Spleen (tissue), 11 donors: ENCODE data around the gene RAB1A. TPM values are rescaled to one million over a fixed set of nuclear protein-coding genes. Genes with fewer than 3 reads are reported as not detected.

Experiments
- DNase-seq: peaks from one replicate; pipeline ENCODE4 v3.0.0-alpha.2; 2020
- H3K27ac ChIP-seq, 8 donors: fragments of 200-600 bp; sonication (generic) in 7 of 8; 1 replicate in 4 of 8; 2 replicates in 4 of 8; pipeline versions ENCODE4 v1.5.0 to v1.8.0; 2016 to 2021; ENCODE audit warnings: inconsistent platforms in 4 of 8, mild to moderate bottlenecking in 4 of 8, moderate library complexity in 1 of 8
- H3K27me3 ChIP-seq, 7 donors: fragments of 200-600 bp; sonication (generic) in 6 of 7; replicated peaks in 1 of 7; 1 replicate in 4 of 7; 2 replicates in 3 of 7; pipeline versions ENCODE4 v1.5.0 to v1.8.0; 2016 to 2021; ENCODE audit warnings: inconsistent platforms in 3 of 7, mild to moderate bottlenecking in 1 of 7
- H3K36me3 ChIP-seq, 6 donors: fragments of 200-600 bp; sonication (generic) in 5 of 6; 1 replicate in 4 of 6; 2 replicates in 2 of 6; pipeline versions ENCODE4 v1.5.0 to v1.8.0; 2016 to 2021; ENCODE audit warnings: inconsistent platforms in 2 of 6
- H3K4me1 ChIP-seq, 6 donors: fragments of 200-600 bp; sonication (generic) in 5 of 6; 1 replicate in 3 of 6; 2 replicates in 3 of 6; pipeline versions ENCODE4 v1.5.0 to v1.8.0; 2016 to 2021; ENCODE audit warnings: inconsistent platforms in 3 of 6
- H3K4me3 ChIP-seq, 8 donors: fragments of 200-600 bp; sonication (generic) in 7 of 8; 1 replicate in 4 of 8; 2 replicates in 4 of 8; pipeline versions ENCODE4 v1.5.0 to v1.8.0; 2016 to 2021; ENCODE audit warnings: inconsistent platforms in 4 of 8, mild to moderate bottlenecking in 4 of 8, moderate library complexity in 2 of 8
- H3K9me3 ChIP-seq, 8 donors: fragments of 200-600 bp; sonication (generic) in 7 of 8; 1 replicate in 4 of 8; 2 replicates in 4 of 8; pipeline versions ENCODE4 v1.5.0 to v1.8.0; 2016 to 2021; ENCODE audit warnings: inconsistent platforms in 4 of 8
- CTCF ChIP-seq, 11 experiments: fragments of 200-600 bp in 7 of 11; fragments of 450-650 bp in 4 of 11; sonication (generic) in 4 of 11; IDR thresholded peaks in 8 of 11; conservative IDR thresholded peaks in 3 of 11; 1 replicate in 7 of 11; 2 replicates in 4 of 11; pipeline versions ENCODE4 v1.4.0 to v1.8.0; 2016 to 2021; ENCODE audit warnings: antibody characterized with exemption in 11 of 11, inconsistent platforms in 4 of 11, mild to moderate bottlenecking in 1 of 11
- POLR2A ChIP-seq, 3 donors: fragments of 450-650 bp; IDR thresholded peaks; one replicate each; pipeline ENCODE4 v1.5.1; 2017; ENCODE audit warnings: antibody characterized with exemption in 3 of 3, mild to moderate bottlenecking in 1 of 3
- POLR2AphosphoS5 ChIP-seq, 3 donors: sonication (generic); formaldehyde crosslinking; IDR thresholded peaks; one replicate each; pipeline ENCODE4 v1.5.1; 2017; ENCODE audit warnings: antibody characterized with exemption in 3 of 3
- WGBS, 5 donors: extraction: QIAGEN DNeasy Blood & Tissue Kit in 3 of 5; methylation state at CpG; one replicate each; pipeline versions ENCODE4 v1.1.5 to v1.1.7; 2013 to 2018; 5-methylcytosine and 5-hydroxymethylcytosine counted together
- intact Hi-C: fragments of 100-400 bp; cut with DNase I; formaldehyde crosslinking; loops from one replicate; pipeline ENCODE4 v1.15.0; 2023; ENCODE audit warnings: low total_unique reads
- polyA plus RNA-seq, 3 donors: library from polyadenylated mRNA; stranded (reverse); fragments of 200-250 nt; gene quantifications; one replicate each; pipeline ENCODE4 v1.2.1, GENCODE V29; 2013
- total RNA-seq, 7 donors: library from RNA; depleted of rRNA in 3 of 7; stranded (reverse); fragments of >200 nt in 3 of 7; fragmentation: NEBNext Ultra II Directional in 4 of 7; extraction: Animal tissue kit (Norgen Biotek cat#: 25700) in 4 of 7; gene quantifications; one replicate each; pipeline versions ENCODE4 v1.1.0 to v1.2.1, GENCODE V29; 2016 to 2021
- donor health status: healthy with polysubstance abuse.
- donor health status: DM: no; HTN: no; CAD: no; lungs with moderate emphysema.
- donor health status: DM: no; HTN: no; CAD: no.
- donor health status: Bipolar disorder and iron deficiency.
- donor health status: healthy.
- donor health status: DM: no; HTN: no; CAD: no.
- donor health status: DM: yes; HTN: yes; CAD: no.

Gene RAB1A
- total and polyA plus RNA-seq, 10 donors: 47.7 to 101 (median 88.2) TPM

GRCh38 chr2:65113229-65113628 lies 16.7 kb downstream of the RAB1A start:
- no peaks in the 10 kb centered on the region for H3K27me3 ChIP-seq
- no peak for TF ChIP-seq CTCF (IDR thresholded peaks at IDR 0.05 in 8 of 11, conservative IDR thresholded peaks at IDR 0.05 in 3 of 11)
- no peak for TF ChIP-seq POLR2AphosphoS5 (IDR thresholded peaks at IDR 0.05)
- no peak for TF ChIP-seq POLR2A (IDR thresholded peaks at IDR 0.05)
- peaks cover 0 to 15% (median 2%) of the 10 kb centered on the region in 6 donors for H3K36me3 ChIP-seq
- no peaks in the 10 kb centered on the region for H3K9me3 ChIP-seq
- H3K27ac ChIP-seq: peak overlapping the region in 1 of 8 donors; percentile 31
- WGBS, 5 donors: 94 to 99% (median 97%) methylated on average over 4 of the region's 4 CpGs
- peaks cover 17 to 97% (median 65%) of the 10 kb centered on the region in 6 donors for H3K4me1 ChIP-seq
- no peak overlapping the region for H3K4me3 ChIP-seq
- intact Hi-C loops: no loop called here
- DNase-seq: no peak

GRCh38 chr2:65112633-65113032 lies 17.3 kb downstream of the RAB1A start:
- peaks cover 15 to 95% (median 60%) of the 10 kb centered on the region in 6 donors for H3K4me1 ChIP-seq

DNA sequence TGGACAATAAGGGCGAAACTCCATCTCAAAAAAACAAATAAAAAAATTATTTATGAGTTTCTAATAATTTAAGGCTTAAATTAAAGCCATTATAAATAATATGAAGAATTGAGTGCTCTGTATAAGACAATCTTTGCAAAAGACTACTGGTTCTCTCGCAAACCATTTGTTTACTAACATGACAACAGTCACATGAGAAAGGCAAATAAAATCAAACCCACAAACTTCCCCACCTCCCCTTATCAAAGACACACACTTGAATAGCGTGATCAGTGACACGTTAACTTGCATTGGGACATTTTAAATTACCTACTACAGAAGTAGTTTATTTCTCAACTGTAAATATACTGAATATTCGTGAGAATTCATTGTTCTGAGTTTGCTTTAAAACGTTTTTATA lies 21.1 kb downstream of the RAB1A start:
- Histone ChIP-seq H3K9me3 (no peaks in the 10 kb centered on the region), H3K27ac (no peak overlapping the region), H3K4me1 (peaks cover 4 to 93% (median 39%) of the 10 kb centered on the region in 6 donors), H3K36me3 (peaks cover 0 to 43% (median 9%) of the 10 kb centered on the region in 6 donors), H3K4me3 (no peak overlapping the region), H3K27me3 (no peaks in the 10 kb centered on the region)
- DNase-seq: no peak
- no peak for TF ChIP-seq CTCF (IDR thresholded peaks at IDR 0.05 in 8 of 11, conservative IDR thresholded peaks at IDR 0.05 in 3 of 11)
- intact Hi-C loops: no loop called here
- WGBS, 5 donors: 84 to 93% (median 88%) methylated on average over 6 of the region's 6 CpGs

More at GRCh38 chr2:65112633-65113032, 17.3 kb downstream of the RAB1A start:
- DNase-seq: no peak
- TF ChIP-seq POLR2AphosphoS5 (IDR thresholded peaks at IDR 0.05): no peak
- intact Hi-C loops: no loop called here
- Histone ChIP-seq H3K27ac (no peak overlapping the region), H3K9me3 (no peaks in the 10 kb centered on the region), H3K4me3 (no peak overlapping the region), H3K36me3 (peaks cover 0 to 21% (median 4%) of the 10 kb centered on the region in 6 donors), H3K27me3 (no peaks in the 10 kb centered on the region)
- 47 to 82% (median 53%) methylated on average over 3 of the region's 3 CpGs for WGBS, 5 donors

DNA sequence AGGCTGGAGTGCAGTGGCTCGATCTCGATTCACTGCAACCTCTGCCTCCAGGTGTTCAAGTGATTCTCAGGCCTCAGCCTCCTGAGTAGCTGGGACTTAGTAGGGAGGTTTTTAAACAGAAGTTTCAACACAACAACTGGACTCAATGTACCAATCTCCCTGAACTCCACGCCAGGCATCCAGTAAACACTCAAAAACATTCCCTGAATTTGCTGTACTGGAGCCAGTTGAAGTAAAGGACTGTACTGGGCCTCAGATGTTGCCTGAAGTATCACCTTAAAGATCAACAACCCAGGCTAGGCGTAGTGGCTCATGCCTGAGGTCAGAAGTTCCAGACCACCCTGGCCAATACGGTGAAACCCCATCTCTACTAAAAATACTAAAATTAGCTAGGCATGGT lies 22.4 kb downstream of the RAB1A start:
- TF ChIP-seq CTCF (IDR thresholded peaks at IDR 0.05 in 8 of 11, conservative IDR thresholded peaks at IDR 0.05 in 3 of 11) (no peak), POLR2AphosphoS5 (IDR thresholded peaks at IDR 0.05) (no peak), POLR2A (IDR thresholded peaks at IDR 0.05) (no peak)
- 90 to 95% (median 93%) methylated on average over 5 of the region's 5 CpGs for WGBS, 5 donors
- Histone ChIP-seq H3K4me1 (peaks cover 3 to 89% (median 32%) of the 10 kb centered on the region in 6 donors), H3K27ac (no peak overlapping the region), H3K27me3 (no peaks in the 10 kb centered on the region), H3K9me3 (no peaks in the 10 kb centered on the region), H3K4me3 (no peak overlapping the region), H3K36me3 (peaks cover 0 to 55% (median 21%) of the 10 kb centered on the region in 6 donors)
- DNase-seq: no peak
- intact Hi-C loops: no loop called here
